SK-N-SH treated with all-trans-retinoic acid at 6 μM for 48 hours (cell line): Measurements from ENCODE around the gene GNMT.

Source experiments
- ATAC-seq: fragments of 200-7000 bp; cut with Tn5 transposase; 3 replicates; pipeline ENCODE4 v1.9.1; 2020; ENCODE audit warnings: mild to moderate bottlenecking, moderate library complexity
- BACH2 ChIP-seq: fragments of 250-450 bp; sonication (Bioruptor Pico); IDR thresholded peaks from 2 replicates; pipeline ENCODE4 v1.9.0; 2021; ENCODE audit warnings: mild to moderate bottlenecking, borderline replicate concordance
- CSDC2 ChIP-seq: fragments of 250-450 bp; sonication (Bioruptor Pico); IDR thresholded peaks from 2 replicates; pipeline ENCODE4 v1.5.0; 2020; ENCODE audit warnings: mild to moderate bottlenecking, moderate library complexity
- ESRRG ChIP-seq: fragments of 250-450 bp; sonication (Bioruptor Pico); IDR thresholded peaks from 2 replicates; pipeline ENCODE4 v1.6.1; 2021; ENCODE audit warnings: mild to moderate bottlenecking
- ISL1 ChIP-seq: fragments of 250-450 bp; sonication (Bioruptor Pico); IDR thresholded peaks from 2 replicates; pipeline ENCODE4 v2.1.2; 2022; ENCODE audit warnings: mild to moderate bottlenecking, moderate library complexity
- RARB ChIP-seq: fragments of 250-450 bp; sonication (Bioruptor Pico); IDR thresholded peaks from 2 replicates; pipeline ENCODE4 v1.8.0; 2021; ENCODE audit warnings: mild to moderate bottlenecking, moderate library complexity
- SNAI2 ChIP-seq: fragments of 250-450 bp; sonication (Bioruptor Pico); IDR thresholded peaks from 2 replicates; pipeline ENCODE4 v1.5.0; 2020; ENCODE audit warnings: mild to moderate bottlenecking, moderate library complexity
- TCF4 ChIP-seq: fragments of 250-450 bp; sonication (Bioruptor Pico); IDR thresholded peaks from 2 replicates; pipeline ENCODE4 v1.8.0; 2021; ENCODE audit warnings: mild to moderate bottlenecking, moderate library complexity, borderline replicate concordance
- TOX ChIP-seq: fragments of 250-450 bp; sonication (Bioruptor Pico); IDR thresholded peaks from 2 replicates; pipeline ENCODE4 v1.8.0; 2021; ENCODE audit warnings: mild to moderate bottlenecking, moderate library complexity, borderline replicate concordance
- ZFP3 ChIP-seq: fragments of 250-450 bp; sonication (Bioruptor Pico); IDR thresholded peaks from 2 replicates; pipeline ENCODE4 v1.5.0; 2020; ENCODE audit warnings: mild to moderate bottlenecking, moderate library complexity
- ZFP30 ChIP-seq: fragments of 450-650 bp; formaldehyde crosslinking; IDR thresholded peaks from 2 replicates; pipeline ENCODE4 v1.5.0; 2022; ENCODE audit warnings: mild to moderate bottlenecking, moderate library complexity
- ZNF70 ChIP-seq: fragments of 450-650 bp; formaldehyde crosslinking; IDR thresholded peaks from 2 replicates; pipeline ENCODE4 v1.5.0; 2020; ENCODE audit warnings: mild to moderate bottlenecking, moderate library complexity
- ZNF8 ChIP-seq: fragments of 450-650 bp; formaldehyde crosslinking; IDR thresholded peaks from 2 replicates; pipeline ENCODE4 v1.5.0; 2020; ENCODE audit warnings: mild to moderate bottlenecking, moderate library complexity
- TF ChIP-seq, protein P1 (sequence below): fragments of 250-450 bp; sonication (Bioruptor Pico); IDR thresholded peaks from 2 replicates; pipeline ENCODE4 v1.5.0; 2020; ENCODE audit warnings: mild to moderate bottlenecking, moderate library complexity
- TF ChIP-seq, protein P2 (sequence below): fragments of 250-450 bp; sonication (Bioruptor Pico); IDR thresholded peaks from 2 replicates; pipeline ENCODE4 v1.8.0; 2020; ENCODE audit warnings: mild to moderate bottlenecking, moderate library complexity, borderline replicate concordance
- TF ChIP-seq, protein P3 (sequence below): fragments of 250-450 bp; sonication (Bioruptor Pico); IDR thresholded peaks from 2 replicates; pipeline ENCODE4 v1.5.1; 2021; ENCODE audit warnings: mild to moderate bottlenecking, moderate library complexity
- TF ChIP-seq, protein P4 (sequence below): fragments of 250-450 bp; sonication (Bioruptor Pico); IDR thresholded peaks from 2 replicates; pipeline ENCODE4 v1.5.1; 2020; ENCODE audit warnings: low read depth, mild to moderate bottlenecking, moderate library complexity

The GNMT gene

DNA sequence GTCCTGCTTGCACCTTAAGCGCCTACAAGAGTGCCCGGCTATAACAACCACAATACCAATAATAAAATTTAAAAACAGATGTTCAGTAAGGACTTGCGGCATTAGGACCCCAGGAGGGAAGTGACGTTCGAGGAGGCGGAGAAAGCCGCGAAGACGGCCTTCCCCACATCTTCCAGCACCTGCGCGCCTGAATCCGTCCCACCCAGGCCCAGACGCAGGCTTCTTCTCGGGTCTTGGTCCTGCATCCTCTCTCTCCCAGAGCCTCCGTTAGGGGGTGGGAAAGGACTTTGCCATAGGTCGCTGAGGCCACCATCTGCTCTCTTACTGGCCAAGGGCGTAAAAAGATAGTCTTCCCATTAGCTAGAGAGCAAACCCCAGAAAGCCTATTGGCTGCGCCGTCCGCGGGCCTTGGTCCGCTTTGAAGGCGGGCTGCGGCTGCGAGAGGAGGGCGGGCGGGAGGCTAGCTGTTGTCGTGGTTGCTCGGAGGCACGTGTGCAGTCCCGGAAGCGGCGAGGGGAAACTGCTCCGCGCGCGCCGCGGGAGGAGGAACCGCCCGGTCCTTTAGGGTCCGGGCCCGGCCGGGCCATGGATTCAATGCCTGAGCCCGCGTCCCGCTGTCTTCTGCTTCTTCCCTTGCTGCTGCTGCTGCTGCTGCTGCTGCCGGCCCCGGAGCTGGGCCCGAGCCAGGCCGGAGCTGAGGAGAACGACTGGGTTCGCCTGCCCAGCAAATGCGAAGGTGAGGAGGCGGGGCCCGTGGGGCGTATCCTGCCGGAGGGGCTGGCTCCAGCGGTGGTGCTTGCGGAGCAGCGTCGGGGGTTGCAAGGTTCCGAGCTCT, 31.4 kb upstream of the GNMT start, which contains the start of gene CNPY3:
TSS of gene CNPY3 (plus strand) at position 495 of the 835 bp plus-strand sequence. CDS start at position 586, 91 bp downstream.
- TF ChIP-seq TCF4 (CRISPR knock-in tag) (no peak), ZFP30 (CRISPR knock-in tag) (no peak), BACH2 (no peak), CSDC2 (CRISPR knock-in tag) (peak; percentile 62; the same call in 1 of the 2 replicates), ZFP3 (CRISPR knock-in tag) (0 out of 2 replicates have a peak, but pooled peaks have one; percentile 14)
- TF ChIP-seq, protein P1, sequence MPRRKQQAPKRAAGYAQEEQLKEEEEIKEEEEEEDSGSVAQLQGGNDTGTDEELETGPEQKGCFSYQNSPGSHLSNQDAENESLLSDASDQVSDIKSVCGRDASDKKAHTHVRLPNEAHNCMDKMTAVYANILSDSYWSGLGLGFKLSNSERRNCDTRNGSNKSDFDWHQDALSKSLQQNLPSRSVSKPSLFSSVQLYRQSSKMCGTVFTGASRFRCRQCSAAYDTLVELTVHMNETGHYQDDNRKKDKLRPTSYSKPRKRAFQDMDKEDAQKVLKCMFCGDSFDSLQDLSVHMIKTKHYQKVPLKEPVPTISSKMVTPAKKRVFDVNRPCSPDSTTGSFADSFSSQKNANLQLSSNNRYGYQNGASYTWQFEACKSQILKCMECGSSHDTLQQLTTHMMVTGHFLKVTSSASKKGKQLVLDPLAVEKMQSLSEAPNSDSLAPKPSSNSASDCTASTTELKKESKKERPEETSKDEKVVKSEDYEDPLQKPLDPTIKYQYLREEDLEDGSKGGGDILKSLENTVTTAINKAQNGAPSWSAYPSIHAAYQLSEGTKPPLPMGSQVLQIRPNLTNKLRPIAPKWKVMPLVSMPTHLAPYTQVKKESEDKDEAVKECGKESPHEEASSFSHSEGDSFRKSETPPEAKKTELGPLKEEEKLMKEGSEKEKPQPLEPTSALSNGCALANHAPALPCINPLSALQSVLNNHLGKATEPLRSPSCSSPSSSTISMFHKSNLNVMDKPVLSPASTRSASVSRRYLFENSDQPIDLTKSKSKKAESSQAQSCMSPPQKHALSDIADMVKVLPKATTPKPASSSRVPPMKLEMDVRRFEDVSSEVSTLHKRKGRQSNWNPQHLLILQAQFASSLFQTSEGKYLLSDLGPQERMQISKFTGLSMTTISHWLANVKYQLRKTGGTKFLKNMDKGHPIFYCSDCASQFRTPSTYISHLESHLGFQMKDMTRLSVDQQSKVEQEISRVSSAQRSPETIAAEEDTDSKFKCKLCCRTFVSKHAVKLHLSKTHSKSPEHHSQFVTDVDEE (CRISPR knock-in tag): no peak
- TF ChIP-seq, protein P2, sequence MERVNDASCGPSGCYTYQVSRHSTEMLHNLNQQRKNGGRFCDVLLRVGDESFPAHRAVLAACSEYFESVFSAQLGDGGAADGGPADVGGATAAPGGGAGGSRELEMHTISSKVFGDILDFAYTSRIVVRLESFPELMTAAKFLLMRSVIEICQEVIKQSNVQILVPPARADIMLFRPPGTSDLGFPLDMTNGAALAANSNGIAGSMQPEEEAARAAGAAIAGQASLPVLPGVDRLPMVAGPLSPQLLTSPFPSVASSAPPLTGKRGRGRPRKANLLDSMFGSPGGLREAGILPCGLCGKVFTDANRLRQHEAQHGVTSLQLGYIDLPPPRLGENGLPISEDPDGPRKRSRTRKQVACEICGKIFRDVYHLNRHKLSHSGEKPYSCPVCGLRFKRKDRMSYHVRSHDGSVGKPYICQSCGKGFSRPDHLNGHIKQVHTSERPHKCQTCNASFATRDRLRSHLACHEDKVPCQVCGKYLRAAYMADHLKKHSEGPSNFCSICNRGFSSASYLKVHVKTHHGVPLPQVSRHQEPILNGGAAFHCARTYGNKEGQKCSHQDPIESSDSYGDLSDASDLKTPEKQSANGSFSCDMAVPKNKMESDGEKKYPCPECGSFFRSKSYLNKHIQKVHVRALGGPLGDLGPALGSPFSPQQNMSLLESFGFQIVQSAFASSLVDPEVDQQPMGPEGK: no peak

DNA sequence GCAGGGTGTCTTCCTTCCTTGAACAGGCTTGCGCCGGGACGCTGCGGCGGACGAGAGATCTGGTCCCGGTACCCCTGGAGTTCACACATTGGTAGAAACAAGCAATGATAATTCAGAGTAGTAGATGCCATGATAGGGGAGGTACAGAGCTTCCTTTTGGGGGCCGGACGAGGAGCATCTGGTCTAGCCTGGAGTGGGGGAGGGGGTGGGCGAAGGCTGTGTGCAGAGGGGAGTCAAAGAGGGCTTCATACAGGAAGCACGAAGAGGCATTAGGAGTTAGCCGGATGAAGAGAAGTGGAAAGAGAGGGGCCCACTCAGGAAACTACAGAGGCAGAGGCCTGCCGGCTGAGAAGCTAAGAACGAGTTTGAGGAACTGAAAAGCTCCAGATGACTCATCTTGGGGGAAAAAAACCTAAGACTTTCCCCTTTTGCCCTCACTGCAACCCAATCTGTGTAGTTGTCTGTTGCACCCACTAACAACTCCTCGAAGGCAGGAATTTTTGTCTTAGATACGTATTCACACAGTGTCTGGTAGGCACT, 30.7 kb upstream of the GNMT start:
- peak; percentile 42 for ATAC-seq
- TF ChIP-seq ZFP3 (CRISPR knock-in tag): peak; percentile 80
- TF ChIP-seq ZNF8: no peak
- TF ChIP-seq, protein P3, sequence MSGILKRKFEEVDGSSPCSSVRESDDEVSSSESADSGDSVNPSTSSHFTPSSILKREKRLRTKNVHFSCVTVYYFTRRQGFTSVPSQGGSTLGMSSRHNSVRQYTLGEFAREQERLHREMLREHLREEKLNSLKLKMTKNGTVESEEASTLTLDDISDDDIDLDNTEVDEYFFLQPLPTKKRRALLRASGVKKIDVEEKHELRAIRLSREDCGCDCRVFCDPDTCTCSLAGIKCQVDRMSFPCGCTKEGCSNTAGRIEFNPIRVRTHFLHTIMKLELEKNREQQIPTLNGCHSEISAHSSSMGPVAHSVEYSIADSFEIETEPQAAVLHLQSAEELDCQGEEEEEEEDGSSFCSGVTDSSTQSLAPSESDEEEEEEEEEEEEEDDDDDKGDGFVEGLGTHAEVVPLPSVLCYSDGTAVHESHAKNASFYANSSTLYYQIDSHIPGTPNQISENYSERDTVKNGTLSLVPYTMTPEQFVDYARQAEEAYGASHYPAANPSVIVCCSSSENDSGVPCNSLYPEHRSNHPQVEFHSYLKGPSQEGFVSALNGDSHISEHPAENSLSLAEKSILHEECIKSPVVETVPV (CRISPR knock-in tag): no peak
- TF ChIP-seq, protein P4, sequence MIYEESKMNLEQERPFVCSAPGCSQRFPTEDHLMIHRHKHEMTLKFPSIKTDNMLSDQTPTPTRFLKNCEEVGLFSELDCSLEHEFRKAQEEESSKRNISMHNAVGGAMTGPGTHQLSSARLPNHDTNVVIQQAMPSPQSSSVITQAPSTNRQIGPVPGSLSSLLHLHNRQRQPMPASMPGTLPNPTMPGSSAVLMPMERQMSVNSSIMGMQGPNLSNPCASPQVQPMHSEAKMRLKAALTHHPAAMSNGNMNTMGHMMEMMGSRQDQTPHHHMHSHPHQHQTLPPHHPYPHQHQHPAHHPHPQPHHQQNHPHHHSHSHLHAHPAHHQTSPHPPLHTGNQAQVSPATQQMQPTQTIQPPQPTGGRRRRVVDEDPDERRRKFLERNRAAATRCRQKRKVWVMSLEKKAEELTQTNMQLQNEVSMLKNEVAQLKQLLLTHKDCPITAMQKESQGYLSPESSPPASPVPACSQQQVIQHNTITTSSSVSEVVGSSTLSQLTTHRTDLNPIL: no peak
- TF ChIP-seq ZNF70 (CRISPR knock-in tag): no peak
- no peak for TF ChIP-seq ESRRG (CRISPR knock-in tag)
- no peak for TF ChIP-seq ISL1 (CRISPR knock-in tag)
- peak; percentile 46; the same call in 1 of the 2 replicates for TF ChIP-seq TCF4 (CRISPR knock-in tag)
- TF ChIP-seq TOX (CRISPR knock-in tag): no peak
- TF ChIP-seq, protein P1 (CRISPR knock-in tag): no peak
- no peak for TF ChIP-seq RARB

More for the DNA sequence above, 31.4 kb upstream of the GNMT start, which contains the start of gene CNPY3:
- ATAC-seq: peak; percentile 95

DNA sequence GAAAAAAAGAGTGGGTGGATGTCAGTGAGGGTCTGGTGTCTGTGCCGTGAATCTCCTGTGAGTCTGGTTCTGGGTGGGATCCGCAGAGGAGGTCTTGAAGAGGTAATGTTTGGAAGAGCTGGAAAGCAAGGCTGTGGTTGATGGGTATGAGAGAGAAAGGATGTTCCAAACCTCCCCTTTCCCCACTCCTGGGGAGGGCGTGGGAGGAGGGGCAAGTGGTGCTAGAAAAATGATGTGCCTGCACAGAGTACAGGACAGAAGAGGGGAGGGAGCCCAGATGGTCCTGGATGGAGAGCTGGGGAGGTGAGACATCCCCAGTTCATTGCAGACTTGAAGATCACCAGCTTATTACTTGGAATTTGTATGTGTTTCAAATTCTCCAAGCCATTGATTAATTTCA, 28.1 kb upstream of the GNMT start:
- TF ChIP-seq ISL1 (CRISPR knock-in tag) (no peak), SNAI2 (CRISPR knock-in tag) (no peak), CSDC2 (CRISPR knock-in tag) (no peak)
- no peak for ATAC-seq
